Peyer's patch (tissue), 4 donors: ENCODE data around the gene TTLL5. TPM values are rescaled to one million over a fixed set of nuclear protein-coding genes. Genes with fewer than 3 reads are reported as not detected.
A peak's percentile ranks its signal among the peaks of the same experiment; 100 is the strongest.

Experiments
- DNase-seq, 3 donors: peaks; one replicate each; pipeline ENCODE4 v3.0.0-alpha.2; 2017 to 2019
- H3K27ac ChIP-seq, 4 donors: fragments of 200-600 bp; sonication (generic); one replicate each; pipeline ENCODE4 v1.5.1; 2016 to 2019
- H3K27me3 ChIP-seq, 2 donors: fragments of 200-600 bp; sonication (generic); one replicate each; pipeline ENCODE4 v1.5.1; 2019
- H3K36me3 ChIP-seq, 3 donors: fragments of 200-600 bp; sonication (generic); one replicate each; pipeline ENCODE4 v1.5.1; 2016 to 2019
- H3K4me1 ChIP-seq, 4 donors: fragments of 200-600 bp; sonication (generic); one replicate each; pipeline ENCODE4 v1.5.1; 2016 to 2019
- H3K4me3 ChIP-seq, 4 donors: fragments of 200-600 bp; sonication (generic); 1 replicate in 3 of 4; 2 replicates in 1 of 4; pipeline ENCODE4 v1.5.1; 2016 to 2019; ENCODE audit warnings: mild to moderate bottlenecking in 1 of 4
- H3K9me3 ChIP-seq, 4 donors: fragments of 200-600 bp; sonication (generic); one replicate each; pipeline ENCODE4 v1.5.1; 2016 to 2019; ENCODE audit warnings: mild to moderate bottlenecking in 1 of 4
- POLR2A ChIP-seq, 2 donors: fragments of 450-650 bp; IDR thresholded peaks; one replicate each; pipeline ENCODE4 v1.5.1; 2017; ENCODE audit warnings: antibody characterized with exemption in 2 of 2, mild to moderate bottlenecking in 2 of 2, moderate library complexity in 2 of 2
- total RNA-seq, 4 donors: library from RNA; depleted of rRNA; stranded (reverse); fragments of >200 nt; gene quantifications; one replicate each; pipeline ENCODE4 v1.1.0, GENCODE V29; 2016
- TF ChIP-seq, protein P1 (sequence below), 6 experiments: fragments of 450-650 bp in 4 of 6; fragments of 200-600 bp in 2 of 6; sonication (generic) in 1 of 6; IDR thresholded peaks; one replicate each; pipeline ENCODE4 v1.5.1; 2017 to 2019; ENCODE audit warnings: antibody characterized with exemption in 6 of 6, mild to moderate bottlenecking in 3 of 6, moderate library complexity in 1 of 6

Gene TTLL5
- total RNA-seq, 4 donors from 2014 or later: 33.6 to 82.5 (median 46.4) TPM

- H3K4me1 ChIP-seq: peaks cover 0 to 17% (median 0%) of the 10 kb centered on the region in 4 donors
- H3K4me3 ChIP-seq: no peak overlapping the region
- DNase-seq: no peak
- no peaks in the 10 kb centered on the region for H3K27me3 ChIP-seq
- H3K36me3 ChIP-seq: peaks cover 0 to 2% (median 0%) of the 10 kb centered on the region in 3 donors
- TF ChIP-seq, protein P1, sequence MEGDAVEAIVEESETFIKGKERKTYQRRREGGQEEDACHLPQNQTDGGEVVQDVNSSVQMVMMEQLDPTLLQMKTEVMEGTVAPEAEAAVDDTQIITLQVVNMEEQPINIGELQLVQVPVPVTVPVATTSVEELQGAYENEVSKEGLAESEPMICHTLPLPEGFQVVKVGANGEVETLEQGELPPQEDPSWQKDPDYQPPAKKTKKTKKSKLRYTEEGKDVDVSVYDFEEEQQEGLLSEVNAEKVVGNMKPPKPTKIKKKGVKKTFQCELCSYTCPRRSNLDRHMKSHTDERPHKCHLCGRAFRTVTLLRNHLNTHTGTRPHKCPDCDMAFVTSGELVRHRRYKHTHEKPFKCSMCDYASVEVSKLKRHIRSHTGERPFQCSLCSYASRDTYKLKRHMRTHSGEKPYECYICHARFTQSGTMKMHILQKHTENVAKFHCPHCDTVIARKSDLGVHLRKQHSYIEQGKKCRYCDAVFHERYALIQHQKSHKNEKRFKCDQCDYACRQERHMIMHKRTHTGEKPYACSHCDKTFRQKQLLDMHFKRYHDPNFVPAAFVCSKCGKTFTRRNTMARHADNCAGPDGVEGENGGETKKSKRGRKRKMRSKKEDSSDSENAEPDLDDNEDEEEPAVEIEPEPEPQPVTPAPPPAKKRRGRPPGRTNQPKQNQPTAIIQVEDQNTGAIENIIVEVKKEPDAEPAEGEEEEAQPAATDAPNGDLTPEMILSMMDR (IDR thresholded peaks at IDR 0.05): no peak
- no peak for TF ChIP-seq POLR2A (IDR thresholded peaks at IDR 0.05)
- no peaks in the 10 kb centered on the region for H3K9me3 ChIP-seq
- no peak overlapping the region for H3K27ac ChIP-seq
Measured at GRCh38 chr14:75820761-75821160, 159.7 kb downstream of the TTLL5 start.

GRCh38 chr14:75821831-75822521, 160.9 kb downstream of the TTLL5 start:
- no peak overlapping the region for H3K4me3 ChIP-seq
- H3K9me3 ChIP-seq: no peaks in the 10 kb centered on the region
- TF ChIP-seq, protein P1 (IDR thresholded peaks at IDR 0.05): no peak
- TF ChIP-seq POLR2A (IDR thresholded peaks at IDR 0.05): no peak
- H3K27me3 ChIP-seq: no peaks in the 10 kb centered on the region
- peaks cover 0 to 17% (median 0%) of the 10 kb centered on the region in 4 donors for H3K4me1 ChIP-seq
- DNase-seq: no peak
- no peaks in the 10 kb centered on the region for H3K36me3 ChIP-seq
- H3K27ac ChIP-seq: no peak overlapping the region

DNA sequence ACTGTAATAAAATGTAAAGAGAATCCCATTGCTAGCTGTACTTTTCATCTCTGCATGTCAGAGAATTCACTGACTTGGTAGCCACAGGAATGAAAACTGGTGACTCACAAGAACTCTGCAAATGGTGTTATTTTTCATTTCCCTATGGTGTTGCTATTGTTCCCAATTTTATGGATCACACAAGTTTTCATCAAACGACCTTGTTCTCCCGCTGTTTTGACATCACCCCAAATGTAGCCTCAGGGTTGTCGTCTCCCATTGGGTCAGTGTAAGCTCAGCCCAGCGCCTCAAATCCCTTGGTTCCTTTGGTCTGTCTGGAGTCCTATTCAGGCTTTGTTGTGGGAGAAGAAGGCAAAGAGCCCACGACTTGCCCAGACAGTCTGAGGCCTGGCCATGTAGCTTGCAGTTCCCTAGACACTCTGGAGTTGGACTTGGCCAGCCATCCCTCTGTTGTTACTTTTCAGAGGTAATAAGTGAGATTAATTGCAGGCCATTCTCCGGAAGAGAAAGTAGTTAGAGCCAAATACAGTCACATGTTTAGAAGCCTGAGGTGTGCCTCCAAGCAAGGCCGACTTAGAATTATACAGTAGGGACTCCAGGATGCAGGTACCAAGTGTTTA, 161.6 kb downstream of the TTLL5 start:
- H3K9me3 ChIP-seq: no peaks in the 10 kb centered on the region
- peak overlapping the region in 1 of 4 donors; percentile 7 for H3K27ac ChIP-seq
- no peak overlapping the region for H3K4me3 ChIP-seq
- no peaks in the 10 kb centered on the region for H3K36me3 ChIP-seq
- H3K4me1 ChIP-seq: peaks cover 0 to 17% (median 0%) of the 10 kb centered on the region in 4 donors
- no peak for TF ChIP-seq POLR2A (IDR thresholded peaks at IDR 0.05)
- TF ChIP-seq, protein P1 (IDR thresholded peaks at IDR 0.05): no peak
- DNase-seq: no peak
- H3K27me3 ChIP-seq: no peaks in the 10 kb centered on the region

DNA sequence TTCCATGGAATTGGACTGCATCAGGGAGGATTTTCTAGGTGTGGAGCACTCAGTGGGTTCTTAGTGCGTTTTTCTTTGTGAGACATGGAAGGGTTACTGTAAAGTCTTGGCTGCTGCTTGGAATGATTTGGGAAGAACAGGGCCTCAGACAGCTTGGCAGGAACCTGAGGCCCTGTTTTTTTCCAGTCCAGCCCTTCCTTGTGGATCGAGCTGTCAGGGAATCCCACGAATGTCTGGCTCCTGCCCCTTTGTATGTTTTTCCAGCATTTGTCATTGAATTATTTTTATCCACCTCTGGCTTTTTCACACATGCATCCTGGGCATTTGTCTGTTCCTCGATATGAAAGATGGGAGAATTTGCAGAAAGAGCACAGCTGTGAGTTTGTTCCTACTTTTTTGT, 162.3 kb downstream of the TTLL5 start:
- H3K4me1 ChIP-seq: peaks cover 0 to 17% (median 0%) of the 10 kb centered on the region in 4 donors

GRCh38 chr14:75824318-75824717, 163.3 kb downstream of the TTLL5 start:
- DNase-seq: no peak

More for the DNA sequence above, 162.3 kb downstream of the TTLL5 start:
- Histone ChIP-seq H3K27me3 (no peaks in the 10 kb centered on the region), H3K4me3 (no peak overlapping the region), H3K36me3 (no peaks in the 10 kb centered on the region), H3K27ac (peak overlapping the region in 1 of 4 donors; percentile 7), H3K9me3 (no peaks in the 10 kb centered on the region)
- TF ChIP-seq, protein P1 (IDR thresholded peaks at IDR 0.05): no peak
- TF ChIP-seq POLR2A (IDR thresholded peaks at IDR 0.05): no peak
- no peak for DNase-seq

More at GRCh38 chr14:75824318-75824717, 163.3 kb downstream of the TTLL5 start:
- H3K4me3 ChIP-seq: no peak overlapping the region
- no peaks in the 10 kb centered on the region for H3K27me3 ChIP-seq
- no peak overlapping the region for H3K27ac ChIP-seq
- TF ChIP-seq POLR2A (IDR thresholded peaks at IDR 0.05): no peak
- TF ChIP-seq, protein P1 (IDR thresholded peaks at IDR 0.05): no peak
- H3K9me3 ChIP-seq: no peaks in the 10 kb centered on the region
- peaks cover 0 to 17% (median 0%) of the 10 kb centered on the region in 4 donors for H3K4me1 ChIP-seq
- H3K36me3 ChIP-seq: no peaks in the 10 kb centered on the region
